ENCODE measurements around the gene NR1I3. TPM values are rescaled to one million over a fixed set of nuclear protein-coding genes. Genes with fewer than 3 reads are reported as not detected.
A peak's percentile ranks its signal among the peaks of the same experiment; 100 is the strongest.
"Not testable (repeated sequence)": the region's sequence is repeated elsewhere in the genome, so short reads cannot be mapped to it uniquely, and the experiment has no call there.

The NR1I3 gene
- total RNA-seq, 1 donor from 2014 or later = not detected

DNA sequence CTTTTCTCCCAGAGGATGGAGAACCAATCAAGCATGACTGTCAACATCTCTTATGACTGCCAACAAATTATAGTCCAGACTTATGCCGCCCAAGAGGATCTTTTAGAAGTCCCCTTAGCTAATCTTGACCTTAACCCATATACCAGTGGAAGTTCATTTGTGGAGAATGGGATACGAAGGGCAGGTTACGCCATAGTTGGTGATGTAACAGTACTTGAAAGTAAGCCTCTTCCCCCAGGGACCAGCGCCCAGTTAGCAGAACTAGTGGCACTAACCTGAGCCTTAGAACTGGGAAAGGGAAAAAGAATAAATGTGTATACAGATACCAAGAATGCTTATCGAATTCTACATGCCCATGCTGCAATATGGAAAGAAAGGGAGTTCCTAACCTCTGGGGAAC lies 17.3 kb upstream of the NR1I3 start:
- ATAC-seq (ENCODE audit: poor library complexity); intact Hi-C loops (cut with DNase I); DNase-seq: not testable (repeated sequence)

- intact Hi-C loops (cut with DNase I) = no loop called here
- DNase-seq = no peak
- ATAC-seq (ENCODE audit: poor library complexity) = no peak
Measured at GRCh38 chr1:161251579-161251978, 13.6 kb upstream of the NR1I3 start.

- ATAC-seq (ENCODE audit: poor library complexity) = no peak
- intact Hi-C loops (cut with DNase I) = no loop called here
Measured at GRCh38 chr1:161250829-161251228, 12.8 kb upstream of the NR1I3 start.

GRCh38 chr1:161250100-161250499 lies 12.1 kb upstream of the NR1I3 start:
- intact Hi-C loops (cut with DNase I); DNase-seq; ATAC-seq (ENCODE audit: poor library complexity): not testable (repeated sequence)

More at GRCh38 chr1:161250829-161251228, 12.8 kb upstream of the NR1I3 start:
- DNase-seq = no peak

- intact Hi-C loops (cut with DNase I) = no loop called here
- DNase-seq = no peak
- ATAC-seq (ENCODE audit: poor library complexity) = no peak
Measured at GRCh38 chr1:161244888-161245287, 6.9 kb upstream of the NR1I3 start.

GRCh38 chr1:161242313-161242712 lies 4.3 kb upstream of the NR1I3 start:
- intact Hi-C loops (cut with DNase I) = no loop called here
- ATAC-seq (ENCODE audit: poor library complexity) (no peak), DNase-seq (no peak)

GRCh38 chr1:161241682-161242081 lies 3.7 kb upstream of the NR1I3 start:
- DNase-seq = no peak
- intact Hi-C loops (cut with DNase I) = no loop called here
- ATAC-seq (ENCODE audit: poor library complexity) = no peak

GRCh38 chr1:161235957-161236775 lies 1.8 kb downstream of the NR1I3 start:
- ATAC-seq (ENCODE audit: poor library complexity) = no peak
- no peak for DNase-seq
- intact Hi-C loops (cut with DNase I) = no loop called here

DNA sequence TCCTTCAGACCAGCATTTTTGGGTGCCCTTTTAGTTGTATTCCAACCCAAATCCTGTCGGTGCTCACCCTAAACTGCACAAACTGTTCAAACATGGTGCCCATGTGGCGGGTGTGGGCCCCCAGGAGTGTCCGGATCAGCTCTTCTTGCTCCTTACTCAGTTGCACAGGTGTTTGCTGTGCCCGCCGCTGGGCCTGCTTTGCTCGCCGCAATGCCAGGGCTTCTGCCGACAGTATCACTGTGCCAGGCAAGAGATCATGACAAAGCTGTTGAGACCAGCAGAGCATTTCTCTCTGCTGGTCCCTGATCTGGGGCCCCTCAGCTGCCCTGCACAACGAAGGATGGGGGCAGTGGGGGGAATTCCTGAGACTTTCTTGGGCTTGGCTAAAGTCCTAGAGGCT lies 4.9 kb downstream of the NR1I3 start:
- no peak for DNase-seq
- no peak for ATAC-seq (ENCODE audit: poor library complexity)
- intact Hi-C loops (cut with DNase I) = loop anchor here (5.0 kb wide), 1 partner anchor 64 kb away; no protein-coding TSS in a partner anchor

DNA sequence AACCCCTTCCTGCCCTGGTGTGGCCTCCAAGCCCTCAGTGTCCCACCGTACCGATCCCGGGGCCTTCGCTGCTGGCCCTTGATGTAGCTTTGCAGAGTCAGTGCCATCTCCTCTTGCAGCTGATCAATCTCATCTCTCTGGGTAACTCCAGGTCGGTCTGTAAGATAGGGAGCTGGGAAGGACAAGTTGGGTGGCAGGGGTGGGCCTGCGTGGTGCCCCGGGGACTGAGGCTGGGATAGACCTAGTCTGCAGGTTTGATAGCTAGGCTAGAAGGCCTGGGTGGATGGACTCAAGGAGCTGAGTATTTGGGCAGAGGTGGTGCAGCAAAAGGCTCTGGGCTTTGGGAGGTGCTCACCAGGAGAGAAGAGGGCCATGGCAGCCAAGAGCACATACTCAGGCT lies 7.2 kb downstream of the NR1I3 start:
- DNase-seq (no peak), ATAC-seq (ENCODE audit: poor library complexity) (no peak)
- intact Hi-C loops (cut with DNase I) = loop anchor here (5.0 kb wide), 1 partner anchor 67 kb away; no protein-coding TSS in a partner anchor

DNA sequence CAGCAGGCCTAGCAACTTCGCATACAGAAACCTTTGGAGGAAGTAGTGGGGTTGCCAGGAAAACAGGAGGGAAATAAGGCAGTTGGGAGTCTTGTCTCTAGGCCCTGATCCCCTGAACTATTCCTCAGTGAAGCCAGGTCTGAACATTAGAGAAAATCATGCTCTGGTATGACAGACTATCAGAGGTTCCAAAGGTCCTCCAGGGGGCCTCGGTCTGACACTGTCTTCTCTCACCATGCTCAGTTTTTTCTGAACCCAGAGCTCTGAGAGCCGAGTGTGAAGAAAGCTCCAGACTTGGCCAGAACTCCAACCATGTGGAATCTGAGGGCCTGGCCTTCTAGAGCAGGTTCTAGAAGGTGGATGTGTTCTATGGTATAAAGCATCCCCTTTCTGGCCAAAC lies 8.1 kb downstream of the NR1I3 start:
- DNase-seq = no peak
- intact Hi-C loops (cut with DNase I) = loop anchor here (5.0 kb wide), 3 partner anchors 67 to 152 kb away; partner anchors contain the start of gene MPZ
- ATAC-seq (ENCODE audit: poor library complexity) = no peak

DNA sequence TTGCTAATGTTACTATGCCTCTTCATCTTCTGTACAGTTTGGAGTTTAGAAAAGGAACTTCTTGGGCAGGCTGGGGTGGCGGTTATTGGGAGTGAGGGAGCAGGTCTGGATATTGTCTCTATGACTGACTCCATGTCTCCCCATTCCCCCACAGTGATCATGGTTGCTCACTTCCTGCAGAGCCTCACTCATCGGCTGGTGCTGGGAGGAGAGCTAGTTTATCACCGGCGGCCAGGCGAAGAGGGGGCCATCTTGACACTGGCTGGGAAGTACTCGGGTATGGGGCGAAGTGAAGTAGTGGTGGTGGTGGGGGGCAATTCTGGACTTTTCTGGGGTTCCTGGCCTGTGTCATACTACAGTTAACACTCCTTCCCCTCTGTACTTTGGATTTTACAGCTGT lies 10.0 kb downstream of the NR1I3 start:
- intact Hi-C loops (cut with DNase I) = loop anchor here (5.0 kb wide), 2 partner anchors 79 to 154 kb away; partner anchors contain the start of gene MPZ
- ATAC-seq (ENCODE audit: poor library complexity) = no peak
- DNase-seq = no peak

- peak; percentile 89 for DNase-seq
- intact Hi-C loops (cut with DNase I) = loop anchor here (5.0 kb wide), 2 partner anchors 80 to 155 kb away; partner anchors contain the start of gene MPZ
- ATAC-seq (ENCODE audit: poor library complexity) = peak; percentile 70
Measured at GRCh38 chr1:161227196-161227871, 10.7 kb downstream of the NR1I3 start.

DNA sequence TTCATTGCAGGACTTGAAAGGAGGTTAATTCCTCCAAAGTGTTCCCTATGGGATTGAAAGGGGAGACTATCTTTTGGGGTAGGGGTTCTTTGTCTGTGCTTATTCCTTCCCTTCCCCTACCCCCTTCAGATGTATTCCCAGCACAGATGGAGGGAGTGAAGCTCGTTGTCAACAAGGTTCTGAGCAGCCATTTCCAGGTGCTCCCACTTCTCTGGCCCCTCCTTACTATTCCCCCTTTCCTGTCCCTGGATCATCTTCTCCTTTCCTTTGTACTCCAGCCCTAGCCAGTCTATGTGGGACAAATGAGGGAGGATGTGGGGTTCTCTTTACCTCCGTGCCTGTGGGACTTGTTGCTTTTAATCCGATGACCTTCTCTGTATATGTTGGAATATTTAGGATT lies 11.2 kb downstream of the NR1I3 start:
- intact Hi-C loops (cut with DNase I) = loop anchor here (5.0 kb wide), 2 partner anchors 81 to 156 kb away; partner anchors contain the start of gene MPZ
- ATAC-seq (ENCODE audit: poor library complexity) (no peak), DNase-seq (no peak)

DNA sequence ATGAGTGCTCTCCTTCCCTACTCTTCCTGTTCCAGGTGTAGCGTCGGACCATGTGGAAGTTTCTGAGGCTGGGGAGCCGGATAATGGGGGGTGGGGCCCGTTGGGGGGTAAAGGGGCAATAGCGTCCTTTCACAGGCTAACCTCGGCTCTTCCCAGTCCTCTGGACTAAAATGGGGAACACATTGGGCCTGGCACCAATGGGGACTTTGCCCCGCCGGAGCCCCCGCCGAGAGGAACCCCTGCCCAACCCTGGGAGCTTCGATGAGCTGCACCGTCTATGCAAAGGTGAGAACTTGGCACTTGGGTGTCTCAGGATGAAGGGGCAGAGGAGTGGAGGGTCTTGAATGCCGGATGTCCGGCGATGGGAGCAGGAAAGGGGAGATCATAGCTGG lies 11.7 kb downstream of the NR1I3 start:
- intact Hi-C loops (cut with DNase I) = loop anchor here (5.0 kb wide), 2 partner anchors 81 to 156 kb away; partner anchors contain the start of gene MPZ
- DNase-seq (no peak), ATAC-seq (ENCODE audit: poor library complexity) (peak; percentile 6)

DNA sequence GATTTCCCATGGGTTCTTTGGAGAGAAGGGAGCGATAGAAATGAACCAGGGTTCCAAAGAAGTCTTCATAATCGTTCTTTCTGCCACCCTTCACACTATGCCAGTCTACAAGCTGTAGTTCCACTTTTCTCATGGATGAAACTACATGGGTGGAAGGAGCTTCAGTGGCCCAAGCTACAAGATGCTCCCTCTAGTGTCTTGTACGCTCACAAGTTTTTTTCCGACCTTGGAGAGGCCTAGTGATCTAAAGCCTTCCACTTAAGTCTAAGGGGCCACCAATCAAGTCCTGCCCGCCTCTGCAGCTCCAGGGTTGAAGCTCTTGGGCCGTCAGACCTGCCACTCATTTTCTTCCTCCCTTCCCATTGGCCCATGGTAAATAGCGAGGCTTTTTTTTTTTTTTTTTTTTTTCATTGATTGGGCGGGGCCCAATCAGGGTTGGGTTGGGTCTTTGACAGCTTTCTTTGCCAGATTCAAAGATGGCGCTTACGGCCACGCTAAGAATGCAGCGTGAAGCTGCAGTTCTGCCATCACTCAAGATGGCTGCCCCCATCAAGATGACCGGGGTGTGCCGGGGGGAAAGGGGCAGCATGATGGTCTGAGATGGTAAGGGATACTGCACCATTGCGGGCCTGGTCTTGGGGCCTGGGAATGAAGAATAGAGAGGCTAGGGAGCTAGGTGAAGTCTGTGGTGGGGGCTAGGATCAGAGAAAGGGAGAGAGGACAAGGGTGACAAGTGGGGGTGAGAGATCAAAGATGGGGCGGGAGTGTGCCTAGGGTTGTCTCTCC lies 12.3 kb downstream of the NR1I3 start, which contains the start of gene TOMM40L:
Gene TOMM40L, plus strand, starts transcription at position 527 of the 786 bp plus-strand sequence. CDS start 430 bp downstream, outside the sequence.
- ATAC-seq (ENCODE audit: poor library complexity) = peak; percentile 95
- peak; percentile 93 for DNase-seq
- intact Hi-C loops (cut with DNase I) = loop anchor here (5.0 kb wide), 2 partner anchors 82 to 157 kb away; partner anchors contain the start of gene MPZ

DNA sequence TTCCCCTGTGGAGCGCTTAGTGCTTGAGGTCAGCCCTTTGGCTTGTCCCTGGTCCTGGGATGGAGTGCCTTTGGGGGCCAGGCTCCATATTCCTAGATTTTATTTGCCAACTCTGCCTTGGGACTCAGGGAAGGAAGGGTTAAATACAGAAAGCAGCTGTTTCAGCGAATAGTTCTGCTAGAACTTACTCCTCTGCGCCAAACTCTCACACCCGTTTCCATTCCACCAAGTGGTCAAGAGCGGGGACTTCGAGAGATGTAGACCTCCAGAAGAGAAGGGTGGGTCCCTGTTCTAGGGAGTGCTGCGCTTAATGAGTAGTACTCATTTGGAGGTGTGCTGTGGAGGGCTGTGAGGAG lies 12.8 kb downstream of the NR1I3 start:
- DNase-seq (no peak), ATAC-seq (ENCODE audit: poor library complexity) (no peak)
- intact Hi-C loops (cut with DNase I) = loop anchor here (5.0 kb wide), 2 partner anchors 82 to 157 kb away; partner anchors contain the start of gene MPZ

- ATAC-seq (ENCODE audit: poor library complexity) = not testable (repeated sequence)
- intact Hi-C loops (cut with DNase I) = loop anchor here (5.0 kb wide), 2 partner anchors 83 to 158 kb away; partner anchors contain the start of gene MPZ
Measured at GRCh38 chr1:161224695-161225087, 13.3 kb downstream of the NR1I3 start.

More at GRCh38 chr1:161224695-161225087, 13.3 kb downstream of the NR1I3 start:
- not testable (repeated sequence) for DNase-seq
